ENCODE data around the gene EVPL. TPM values are rescaled to one million over a fixed set of nuclear protein-coding genes. Genes with fewer than 3 reads are reported as not detected.

Gene EVPL
- total and polyA plus RNA-seq, 2 of the 13 experiments (the other 11 are each of a cell fraction or from before 2014, with no cell fraction given): 2.1 to 8.2 TPM

DNA sequence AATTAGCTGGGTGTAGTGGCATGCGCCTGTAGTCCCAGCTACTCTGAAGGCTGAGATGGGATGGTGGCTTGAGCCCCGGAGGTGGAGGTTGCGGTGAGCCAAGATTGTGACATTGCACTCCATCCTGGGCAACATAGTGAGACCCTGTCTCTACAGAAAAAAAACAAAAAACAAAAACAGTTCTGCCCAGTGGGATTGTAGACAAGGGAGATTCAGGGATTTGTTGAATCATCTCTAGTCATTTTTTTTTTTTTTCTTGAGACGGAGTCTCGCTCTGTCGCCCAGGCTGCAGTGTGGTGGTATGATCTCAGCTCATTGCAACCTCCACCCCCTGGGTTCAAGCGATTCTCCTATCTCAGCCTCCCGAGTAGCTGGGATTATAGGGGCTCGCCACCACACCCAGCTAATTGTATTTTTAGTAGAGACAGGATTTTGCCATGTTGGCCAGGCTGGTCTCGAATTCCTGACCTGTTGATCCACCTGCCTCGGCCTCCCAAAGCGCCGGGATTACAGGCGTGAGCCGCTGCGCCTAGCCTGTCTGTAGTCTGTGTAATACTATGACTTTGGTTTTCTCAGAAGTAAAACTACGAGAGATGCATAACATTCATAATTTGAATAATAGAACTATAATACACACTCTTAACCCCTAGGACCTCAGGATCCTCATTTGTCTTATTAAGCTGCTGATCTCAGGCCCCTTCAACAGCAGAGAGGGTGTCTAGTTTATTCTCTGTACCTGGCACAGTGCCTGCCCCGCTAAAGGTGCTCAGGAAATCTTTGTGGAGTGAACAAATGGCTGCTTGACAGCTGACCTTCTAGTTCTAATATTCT, 46.7 kb downstream of the EVPL start (continued):
- TF ChIP-seq, protein P1, sequence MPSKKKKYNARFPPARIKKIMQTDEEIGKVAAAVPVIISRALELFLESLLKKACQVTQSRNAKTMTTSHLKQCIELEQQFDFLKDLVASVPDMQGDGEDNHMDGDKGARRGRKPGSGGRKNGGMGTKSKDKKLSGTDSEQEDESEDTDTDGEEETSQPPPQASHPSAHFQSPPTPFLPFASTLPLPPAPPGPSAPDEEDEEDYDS (CRISPR knock-in tag; IDR thresholded peaks at IDR 0.05): 0 out of 2 replicates have a peak, but pooled peaks have one; percentile 11
- TF ChIP-seq NFIB (CRISPR knock-in tag; IDR thresholded peaks at IDR 0.05; ENCODE audit: borderline replicate concordance) (no peak), SMAD1 (CRISPR knock-in tag; IDR thresholded peaks at IDR 0.05; ENCODE audit: borderline replicate concordance, low read depth) (no peak), SMARCC2 (IDR thresholded peaks at IDR 0.05) (no peak), IRX3 (CRISPR knock-in tag; IDR thresholded peaks at IDR 0.05; ENCODE audit: borderline replicate concordance, low read depth) (no peak), KDM4B (CRISPR knock-in tag; IDR thresholded peaks at IDR 0.05) (no peak), ZNF101 (CRISPR knock-in tag; IDR thresholded peaks at IDR 0.05; ENCODE audit: borderline replicate concordance, low read depth) (no peak), ETV5 (CRISPR knock-in tag; IDR thresholded peaks at IDR 0.05; ENCODE audit: borderline replicate concordance) (no peak), STAT5B (CRISPR knock-in tag; IDR thresholded peaks at IDR 0.05) (no peak), ZBTB1 (CRISPR knock-in tag; IDR thresholded peaks at IDR 0.05; ENCODE audit: borderline replicate concordance) (no peak), HDAC2 (CRISPR knock-in tag; IDR thresholded peaks at IDR 0.05) (no peak), TOPORS (CRISPR knock-in tag; IDR thresholded peaks at IDR 0.05) (no peak), ZNF746 (CRISPR knock-in tag; IDR thresholded peaks at IDR 0.05) (no peak), CBX1 (IDR thresholded peaks at IDR 0.05; ENCODE audit: low read depth) (no peak), ZNF567 (CRISPR knock-in tag; IDR thresholded peaks at IDR 0.05; ENCODE audit: borderline replicate concordance) (0 out of 2 replicates have a peak, but pooled peaks have one; percentile 32), ZC3H4 (CRISPR knock-in tag; IDR thresholded peaks at IDR 0.05; ENCODE audit: borderline replicate concordance) (peak; percentile 89; the same call in 1 of the 2 replicates), ATM (IDR thresholded peaks at IDR 0.05; ENCODE audit: borderline replicate concordance) (no peak), MBD4 (IDR thresholded peaks at IDR 0.05; ENCODE audit: borderline replicate concordance, low read length) (0 out of 2 replicates have a peak, but pooled peaks have one; percentile 7), ZNF607 (CRISPR knock-in tag; IDR thresholded peaks at IDR 0.05; ENCODE audit: borderline replicate concordance) (0 out of 2 replicates have a peak, but pooled peaks have one; percentile 30)
- TF ChIP-seq, protein P2, sequence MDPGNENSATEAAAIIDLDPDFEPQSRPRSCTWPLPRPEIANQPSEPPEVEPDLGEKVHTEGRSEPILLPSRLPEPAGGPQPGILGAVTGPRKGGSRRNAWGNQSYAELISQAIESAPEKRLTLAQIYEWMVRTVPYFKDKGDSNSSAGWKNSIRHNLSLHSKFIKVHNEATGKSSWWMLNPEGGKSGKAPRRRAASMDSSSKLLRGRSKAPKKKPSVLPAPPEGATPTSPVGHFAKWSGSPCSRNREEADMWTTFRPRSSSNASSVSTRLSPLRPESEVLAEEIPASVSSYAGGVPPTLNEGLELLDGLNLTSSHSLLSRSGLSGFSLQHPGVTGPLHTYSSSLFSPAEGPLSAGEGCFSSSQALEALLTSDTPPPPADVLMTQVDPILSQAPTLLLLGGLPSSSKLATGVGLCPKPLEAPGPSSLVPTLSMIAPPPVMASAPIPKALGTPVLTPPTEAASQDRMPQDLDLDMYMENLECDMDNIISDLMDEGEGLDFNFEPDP (CRISPR knock-in tag; conservative IDR thresholded peaks at IDR 0.05): 0 out of 2 replicates have a peak, but pooled peaks have one; percentile 29
- TF ChIP-seq, protein P3, sequence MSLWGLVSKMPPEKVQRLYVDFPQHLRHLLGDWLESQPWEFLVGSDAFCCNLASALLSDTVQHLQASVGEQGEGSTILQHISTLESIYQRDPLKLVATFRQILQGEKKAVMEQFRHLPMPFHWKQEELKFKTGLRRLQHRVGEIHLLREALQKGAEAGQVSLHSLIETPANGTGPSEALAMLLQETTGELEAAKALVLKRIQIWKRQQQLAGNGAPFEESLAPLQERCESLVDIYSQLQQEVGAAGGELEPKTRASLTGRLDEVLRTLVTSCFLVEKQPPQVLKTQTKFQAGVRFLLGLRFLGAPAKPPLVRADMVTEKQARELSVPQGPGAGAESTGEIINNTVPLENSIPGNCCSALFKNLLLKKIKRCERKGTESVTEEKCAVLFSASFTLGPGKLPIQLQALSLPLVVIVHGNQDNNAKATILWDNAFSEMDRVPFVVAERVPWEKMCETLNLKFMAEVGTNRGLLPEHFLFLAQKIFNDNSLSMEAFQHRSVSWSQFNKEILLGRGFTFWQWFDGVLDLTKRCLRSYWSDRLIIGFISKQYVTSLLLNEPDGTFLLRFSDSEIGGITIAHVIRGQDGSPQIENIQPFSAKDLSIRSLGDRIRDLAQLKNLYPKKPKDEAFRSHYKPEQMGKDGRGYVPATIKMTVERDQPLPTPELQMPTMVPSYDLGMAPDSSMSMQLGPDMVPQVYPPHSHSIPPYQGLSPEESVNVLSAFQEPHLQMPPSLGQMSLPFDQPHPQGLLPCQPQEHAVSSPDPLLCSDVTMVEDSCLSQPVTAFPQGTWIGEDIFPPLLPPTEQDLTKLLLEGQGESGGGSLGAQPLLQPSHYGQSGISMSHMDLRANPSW (CRISPR knock-in tag; IDR thresholded peaks at IDR 0.05; ENCODE audit: borderline replicate concordance): no peak
- TF ChIP-seq, protein P4, sequence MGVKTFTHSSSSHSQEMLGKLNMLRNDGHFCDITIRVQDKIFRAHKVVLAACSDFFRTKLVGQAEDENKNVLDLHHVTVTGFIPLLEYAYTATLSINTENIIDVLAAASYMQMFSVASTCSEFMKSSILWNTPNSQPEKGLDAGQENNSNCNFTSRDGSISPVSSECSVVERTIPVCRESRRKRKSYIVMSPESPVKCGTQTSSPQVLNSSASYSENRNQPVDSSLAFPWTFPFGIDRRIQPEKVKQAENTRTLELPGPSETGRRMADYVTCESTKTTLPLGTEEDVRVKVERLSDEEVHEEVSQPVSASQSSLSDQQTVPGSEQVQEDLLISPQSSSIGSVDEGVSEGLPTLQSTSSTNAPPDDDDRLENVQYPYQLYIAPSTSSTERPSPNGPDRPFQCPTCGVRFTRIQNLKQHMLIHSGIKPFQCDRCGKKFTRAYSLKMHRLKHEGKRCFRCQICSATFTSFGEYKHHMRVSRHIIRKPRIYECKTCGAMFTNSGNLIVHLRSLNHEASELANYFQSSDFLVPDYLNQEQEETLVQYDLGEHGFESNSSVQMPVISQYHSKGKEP (CRISPR knock-in tag; IDR thresholded peaks at IDR 0.05): no peak
- TF ChIP-seq, protein P5, sequence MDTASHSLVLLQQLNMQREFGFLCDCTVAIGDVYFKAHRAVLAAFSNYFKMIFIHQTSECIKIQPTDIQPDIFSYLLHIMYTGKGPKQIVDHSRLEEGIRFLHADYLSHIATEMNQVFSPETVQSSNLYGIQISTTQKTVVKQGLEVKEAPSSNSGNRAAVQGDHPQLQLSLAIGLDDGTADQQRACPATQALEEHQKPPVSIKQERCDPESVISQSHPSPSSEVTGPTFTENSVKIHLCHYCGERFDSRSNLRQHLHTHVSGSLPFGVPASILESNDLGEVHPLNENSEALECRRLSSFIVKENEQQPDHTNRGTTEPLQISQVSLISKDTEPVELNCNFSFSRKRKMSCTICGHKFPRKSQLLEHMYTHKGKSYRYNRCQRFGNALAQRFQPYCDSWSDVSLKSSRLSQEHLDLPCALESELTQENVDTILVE (CRISPR knock-in tag; IDR thresholded peaks at IDR 0.05): no peak

All from HepG2 (cell line).